Ovary (tissue), 3 donors: ENCODE data around the gene ZBED1.

Experiments used
- CTCF ChIP-seq, 3 donors: fragments of 450-650 bp in 2 of 3; fragments of 200-600 bp in 1 of 3; IDR thresholded peaks; one replicate each; pipeline versions ENCODE4 v1.5.1 to v1.8.0; 2016 to 2022; ENCODE audit warnings: antibody characterized with exemption in 3 of 3, mild to moderate bottlenecking in 1 of 3
- EP300 ChIP-seq: sonication (generic); formaldehyde crosslinking; IDR thresholded peaks from one replicate; pipeline ENCODE4 v1.6.1; 2017; ENCODE audit warnings: antibody characterized with exemption
- POLR2A ChIP-seq: fragments of 450-650 bp; IDR thresholded peaks from one replicate; pipeline ENCODE4 v1.6.1; 2017; ENCODE audit warnings: antibody characterized with exemption, mild to moderate bottlenecking, moderate library complexity
- donor health status: DM: no; HTN: no; CAD: no.

- TF ChIP-seq CTCF (IDR thresholded peaks at IDR 0.05), result no peak
- no peak for TF ChIP-seq POLR2A
- no peak for TF ChIP-seq EP300
Observed at GRCh38 chrX:2484721-2485648, 15.8 kb downstream of the ZBED1 start.
